Adrenal gland (tissue), 5 donors: ENCODE results near the gene SS18.

Experiments
- POLR2A ChIP-seq, 2 donors: fragments of 450-650 bp; IDR thresholded peaks; one replicate each; pipeline ENCODE4 v1.6.1; 2017; ENCODE audit warnings: antibody characterized with exemption in 2 of 2, mild to moderate bottlenecking in 2 of 2, moderate library complexity in 1 of 2
- TF ChIP-seq, protein P1 (sequence below), 6 experiments: fragments of 450-650 bp in 4 of 6; fragments of 200-600 bp in 2 of 6; sonication (generic) in 1 of 6; IDR thresholded peaks; 1 replicate in 5 of 6; 2 replicates in 1 of 6; pipeline versions ENCODE4 v1.5.1 to v1.8.0; 2016 to 2021; ENCODE audit warnings: antibody characterized with exemption in 6 of 6, mild to moderate bottlenecking in 2 of 6, moderate library complexity in 1 of 6
- donor health status: DM: no; HTN: no; CAD: no.

DNA sequence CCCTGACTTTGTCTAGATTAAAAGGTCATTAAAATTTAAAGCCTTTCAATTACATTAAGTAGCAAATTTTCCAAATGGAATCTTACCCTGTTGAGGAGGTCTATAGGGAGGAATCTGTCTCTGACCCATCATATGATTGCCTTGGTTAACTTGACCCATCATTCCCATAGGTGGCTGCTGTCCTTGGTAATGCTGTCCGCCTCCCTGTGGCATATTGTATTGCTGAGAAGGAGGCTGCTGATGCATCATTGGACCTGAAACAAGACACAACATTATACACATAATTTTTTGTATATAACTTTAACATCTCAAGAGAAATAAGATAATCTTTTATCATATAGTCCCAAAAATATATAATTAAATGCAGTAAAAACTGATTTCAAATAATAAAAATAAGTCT, 51.2 kb downstream of the SS18 start:
- no peak for TF ChIP-seq POLR2A (IDR thresholded peaks at IDR 0.05)
- TF ChIP-seq, protein P1, sequence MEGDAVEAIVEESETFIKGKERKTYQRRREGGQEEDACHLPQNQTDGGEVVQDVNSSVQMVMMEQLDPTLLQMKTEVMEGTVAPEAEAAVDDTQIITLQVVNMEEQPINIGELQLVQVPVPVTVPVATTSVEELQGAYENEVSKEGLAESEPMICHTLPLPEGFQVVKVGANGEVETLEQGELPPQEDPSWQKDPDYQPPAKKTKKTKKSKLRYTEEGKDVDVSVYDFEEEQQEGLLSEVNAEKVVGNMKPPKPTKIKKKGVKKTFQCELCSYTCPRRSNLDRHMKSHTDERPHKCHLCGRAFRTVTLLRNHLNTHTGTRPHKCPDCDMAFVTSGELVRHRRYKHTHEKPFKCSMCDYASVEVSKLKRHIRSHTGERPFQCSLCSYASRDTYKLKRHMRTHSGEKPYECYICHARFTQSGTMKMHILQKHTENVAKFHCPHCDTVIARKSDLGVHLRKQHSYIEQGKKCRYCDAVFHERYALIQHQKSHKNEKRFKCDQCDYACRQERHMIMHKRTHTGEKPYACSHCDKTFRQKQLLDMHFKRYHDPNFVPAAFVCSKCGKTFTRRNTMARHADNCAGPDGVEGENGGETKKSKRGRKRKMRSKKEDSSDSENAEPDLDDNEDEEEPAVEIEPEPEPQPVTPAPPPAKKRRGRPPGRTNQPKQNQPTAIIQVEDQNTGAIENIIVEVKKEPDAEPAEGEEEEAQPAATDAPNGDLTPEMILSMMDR (IDR thresholded peaks at IDR 0.05) = no peak
